ENCODE data around the gene MGAT4C. TPM values are rescaled to one million over a fixed set of nuclear protein-coding genes. Genes with fewer than 3 reads are reported as not detected.

Gene MGAT4C
- total RNA-seq: not detected in 2 replicates

DNA sequence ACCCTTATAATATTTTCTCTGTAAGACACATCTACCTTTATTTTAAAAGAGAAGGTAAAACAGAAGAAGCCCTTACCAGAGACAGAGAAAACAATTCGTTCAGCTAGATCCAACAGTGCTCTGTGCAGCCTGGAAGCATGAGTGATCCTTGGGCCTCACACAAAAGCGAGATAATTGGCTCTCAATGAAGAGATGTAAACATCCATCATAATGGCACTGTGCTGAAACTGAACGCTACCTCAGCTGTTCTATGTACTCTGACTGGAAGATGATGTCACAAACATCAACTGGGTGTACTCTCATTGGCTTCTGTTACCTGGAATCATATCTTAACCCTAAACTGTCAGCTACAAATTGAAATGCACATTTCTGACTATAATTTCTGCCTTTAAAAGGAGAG lies at the start of gene MGAT4C:
TSS of gene MGAT4C (minus strand) at position 229 of the 400 bp plus-strand sequence.

All from nasal cavity respiratory epithelium epithelial cell of viscerocranial mucosa (primary cell).